ENCODE measurements around the gene OSBPL5.

Gene OSBPL5

DNA sequence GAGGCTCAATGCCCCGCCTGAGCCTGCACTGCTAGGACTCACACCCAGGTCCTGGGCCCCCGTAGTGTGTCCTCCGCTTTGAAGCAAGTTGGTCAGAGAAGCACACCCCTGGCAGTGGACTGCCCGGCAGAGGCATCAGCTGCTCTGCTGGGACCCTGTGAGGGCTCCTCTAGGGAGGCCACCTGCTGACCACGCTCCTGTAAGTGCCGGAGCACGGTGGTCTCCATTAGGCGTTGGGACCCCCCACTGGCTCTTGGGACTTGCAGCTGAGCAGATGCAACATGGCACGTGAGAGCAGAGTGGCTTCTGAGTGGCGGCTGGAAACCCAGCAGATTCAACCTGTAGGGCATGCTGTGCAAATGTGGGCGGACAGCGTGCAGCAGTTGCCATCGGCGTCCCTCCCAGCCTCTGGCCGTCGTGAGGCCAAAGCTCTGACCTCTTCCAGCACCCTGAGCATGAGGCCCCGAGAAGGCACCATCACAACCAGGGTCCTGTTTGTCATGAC, 36.6 kb upstream of the OSBPL5 start:
- TF ChIP-seq, protein P1, sequence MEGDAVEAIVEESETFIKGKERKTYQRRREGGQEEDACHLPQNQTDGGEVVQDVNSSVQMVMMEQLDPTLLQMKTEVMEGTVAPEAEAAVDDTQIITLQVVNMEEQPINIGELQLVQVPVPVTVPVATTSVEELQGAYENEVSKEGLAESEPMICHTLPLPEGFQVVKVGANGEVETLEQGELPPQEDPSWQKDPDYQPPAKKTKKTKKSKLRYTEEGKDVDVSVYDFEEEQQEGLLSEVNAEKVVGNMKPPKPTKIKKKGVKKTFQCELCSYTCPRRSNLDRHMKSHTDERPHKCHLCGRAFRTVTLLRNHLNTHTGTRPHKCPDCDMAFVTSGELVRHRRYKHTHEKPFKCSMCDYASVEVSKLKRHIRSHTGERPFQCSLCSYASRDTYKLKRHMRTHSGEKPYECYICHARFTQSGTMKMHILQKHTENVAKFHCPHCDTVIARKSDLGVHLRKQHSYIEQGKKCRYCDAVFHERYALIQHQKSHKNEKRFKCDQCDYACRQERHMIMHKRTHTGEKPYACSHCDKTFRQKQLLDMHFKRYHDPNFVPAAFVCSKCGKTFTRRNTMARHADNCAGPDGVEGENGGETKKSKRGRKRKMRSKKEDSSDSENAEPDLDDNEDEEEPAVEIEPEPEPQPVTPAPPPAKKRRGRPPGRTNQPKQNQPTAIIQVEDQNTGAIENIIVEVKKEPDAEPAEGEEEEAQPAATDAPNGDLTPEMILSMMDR (IDR thresholded peaks at IDR 0.05; ENCODE audit: poor library complexity, severe bottlenecking): no peak
- peaks cover 41% of the 10 kb centered on the region for H3K27me3 ChIP-seq (ENCODE audit: insufficient read depth, poor library complexity, severe bottlenecking)
- no peak for ATAC-seq (ENCODE audit: low read depth)
- no peaks in the 10 kb centered on the region for H3K9me3 ChIP-seq (ENCODE audit: severe bottlenecking)
- no peak overlapping the region for H3K4me3 ChIP-seq (ENCODE audit: severe bottlenecking)
- H3K4me1 ChIP-seq (ENCODE audit: insufficient read depth, poor library complexity, severe bottlenecking): no peaks in the 10 kb centered on the region
- DNase-seq (ENCODE audit: low spot score): no peak
- H3K36me3 ChIP-seq (ENCODE audit: low read depth): no peaks in the 10 kb centered on the region
- no peak overlapping the region for H3K27ac ChIP-seq (ENCODE audit: poor library complexity, severe bottlenecking)

DNA sequence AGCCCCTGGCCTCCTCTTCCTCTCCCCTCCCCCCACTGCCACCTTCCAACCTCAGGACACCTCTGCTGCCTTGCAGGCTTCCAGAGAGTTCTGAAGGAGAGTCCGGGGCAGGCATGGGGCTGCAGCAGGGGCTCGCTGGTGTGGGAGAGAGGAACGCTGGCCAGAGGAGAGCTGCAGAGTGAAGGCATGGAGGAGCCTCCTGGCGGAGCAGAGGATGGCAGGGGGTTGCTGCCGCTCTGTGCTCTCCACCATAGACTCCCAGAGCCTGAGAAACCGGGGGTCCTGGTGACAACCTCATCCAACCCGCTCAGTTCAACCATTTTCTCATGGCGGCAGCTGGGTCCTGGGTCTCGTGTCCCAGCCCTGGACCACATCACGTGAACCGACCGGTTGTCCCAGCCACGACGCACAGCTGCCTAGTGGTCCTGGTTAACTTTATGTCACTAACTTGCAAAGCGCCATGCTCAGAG, 36.0 kb upstream of the OSBPL5 start:
- Histone ChIP-seq H3K27me3 (ENCODE audit: insufficient read depth, poor library complexity, severe bottlenecking) (peaks cover 41% of the 10 kb centered on the region), H3K4me3 (ENCODE audit: severe bottlenecking) (no peak overlapping the region), H3K9me3 (ENCODE audit: severe bottlenecking) (no peaks in the 10 kb centered on the region), H3K36me3 (ENCODE audit: low read depth) (no peaks in the 10 kb centered on the region), H3K4me1 (ENCODE audit: insufficient read depth, poor library complexity, severe bottlenecking) (no peaks in the 10 kb centered on the region), H3K27ac (ENCODE audit: poor library complexity, severe bottlenecking) (no peak overlapping the region)
- ATAC-seq (ENCODE audit: low read depth) (no peak), DNase-seq (ENCODE audit: low spot score) (no peak)
- TF ChIP-seq, protein P1 (IDR thresholded peaks at IDR 0.05; ENCODE audit: poor library complexity, severe bottlenecking): no peak

DNA sequence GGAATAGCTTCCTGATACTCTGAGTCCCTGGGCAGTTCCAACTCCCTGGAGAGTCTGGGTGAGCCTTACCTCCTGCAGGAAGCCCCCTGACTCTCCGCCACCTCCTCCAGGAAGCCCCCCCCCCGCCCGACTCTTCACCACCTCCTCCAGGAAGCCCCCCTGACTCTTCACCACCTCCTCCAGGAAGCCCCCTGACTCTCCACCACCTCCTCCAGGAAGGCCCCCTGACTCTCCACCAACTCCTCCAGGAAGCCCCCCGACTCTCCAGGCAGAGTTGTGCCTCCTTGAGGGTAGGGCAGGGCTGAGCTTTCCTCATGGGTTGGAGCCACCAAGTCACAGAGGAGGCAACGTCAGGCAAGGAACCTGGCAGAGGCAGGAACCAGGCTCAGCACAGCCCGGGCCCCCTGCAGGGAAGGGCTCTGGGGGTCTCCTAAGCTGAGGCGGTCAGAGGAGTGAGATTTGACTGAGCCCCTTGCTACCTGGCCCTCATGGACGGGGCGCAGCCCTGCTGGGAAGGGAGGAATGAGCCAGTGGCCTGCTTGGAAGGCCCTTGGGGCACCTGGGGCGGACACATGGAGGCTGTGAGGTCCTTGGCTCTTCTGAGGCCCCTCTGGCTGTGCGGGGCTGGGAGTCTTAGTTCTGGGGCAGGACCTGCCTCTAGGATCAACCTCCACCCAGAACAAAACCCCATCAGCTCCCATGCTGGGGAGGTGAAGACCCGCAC, 35.4 kb upstream of the OSBPL5 start:
- no peak for ATAC-seq (ENCODE audit: low read depth)
- Histone ChIP-seq H3K27me3 (ENCODE audit: insufficient read depth, poor library complexity, severe bottlenecking) (peaks cover 41% of the 10 kb centered on the region), H3K4me1 (ENCODE audit: insufficient read depth, poor library complexity, severe bottlenecking) (no peaks in the 10 kb centered on the region), H3K27ac (ENCODE audit: poor library complexity, severe bottlenecking) (no peak overlapping the region), H3K9me3 (ENCODE audit: severe bottlenecking) (no peaks in the 10 kb centered on the region), H3K36me3 (ENCODE audit: low read depth) (no peaks in the 10 kb centered on the region), H3K4me3 (ENCODE audit: severe bottlenecking) (no peak overlapping the region)
- TF ChIP-seq, protein P1 (IDR thresholded peaks at IDR 0.05; ENCODE audit: poor library complexity, severe bottlenecking): no peak
- no peak for DNase-seq (ENCODE audit: low spot score)

DNA sequence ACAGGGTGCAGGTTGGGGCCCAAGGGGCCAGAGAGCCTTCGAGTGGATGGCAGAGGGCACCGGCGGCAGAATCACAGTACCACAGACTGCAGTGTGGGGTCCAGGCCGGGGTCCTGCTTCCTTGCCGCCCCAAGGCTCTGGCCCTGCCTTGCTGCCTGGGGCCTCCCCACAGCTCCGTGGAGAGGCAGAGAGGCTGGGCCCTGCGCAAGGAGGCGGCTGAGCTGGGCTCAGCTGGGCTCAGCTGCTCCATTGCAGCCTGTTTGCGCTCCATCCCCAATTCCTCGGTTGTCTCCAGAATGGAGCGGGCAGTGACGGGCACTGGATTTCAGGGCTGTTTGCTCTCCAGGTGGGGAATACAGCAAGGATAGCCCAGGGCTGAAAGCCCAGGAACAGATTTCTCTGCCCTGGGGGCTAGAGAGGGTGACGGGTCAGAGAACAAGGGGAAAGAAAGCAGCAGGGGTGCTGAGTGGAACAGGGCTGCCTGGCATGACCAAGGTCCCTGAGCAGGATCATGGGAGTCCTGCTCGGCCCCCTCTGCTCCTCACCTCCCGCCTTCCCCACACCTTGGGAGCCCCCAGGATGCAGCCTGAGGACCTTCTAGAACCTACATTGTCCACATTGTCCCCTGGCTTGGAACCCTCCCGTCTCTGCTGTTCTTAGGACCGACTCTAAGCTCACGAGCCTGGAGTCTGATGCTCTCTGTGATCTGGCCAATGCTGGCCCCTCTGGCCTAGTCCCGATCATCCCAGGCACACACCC, 34.6 kb upstream of the OSBPL5 start:
- Histone ChIP-seq H3K4me3 (ENCODE audit: severe bottlenecking) (no peak overlapping the region), H3K4me1 (ENCODE audit: insufficient read depth, poor library complexity, severe bottlenecking) (no peaks in the 10 kb centered on the region), H3K27me3 (ENCODE audit: insufficient read depth, poor library complexity, severe bottlenecking) (peaks cover 39% of the 10 kb centered on the region), H3K27ac (ENCODE audit: poor library complexity, severe bottlenecking) (no peak overlapping the region), H3K9me3 (ENCODE audit: severe bottlenecking) (no peaks in the 10 kb centered on the region), H3K36me3 (ENCODE audit: low read depth) (no peaks in the 10 kb centered on the region)
- TF ChIP-seq, protein P1 (IDR thresholded peaks at IDR 0.05; ENCODE audit: poor library complexity, severe bottlenecking): no peak
- no peak for ATAC-seq (ENCODE audit: low read depth)
- DNase-seq (ENCODE audit: low spot score): no peak
